HepG2 (cell line): Measurements from ENCODE around the gene CCDC38. TPM values are rescaled to one million over a fixed set of nuclear protein-coding genes. Genes with fewer than 3 reads are reported as not detected.
A peak's percentile ranks its signal among the peaks of the same experiment; 100 is the strongest.

Experiments used
- BCL6 ChIP-seq: IDR thresholded peaks from 2 replicates; pipeline ENCODE4 v1.6.1; 2016; ENCODE audit warnings: missing genetic modification reagents, missing compliant biosample characterization
- CEBPG ChIP-seq: IDR thresholded peaks from 2 replicates; pipeline ENCODE4 v1.6.1; 2016
- EP300 ChIP-seq, 3 experiments: sonication (generic) in 1 of 3; formaldehyde crosslinking in 1 of 3; IDR thresholded peaks; 2 replicates each; pipeline versions ENCODE4 v1.5.1 to v1.6.1; 2011 to 2020; ENCODE audit warnings: low read depth in 2 of 3, low read length in 2 of 3, borderline replicate concordance in 1 of 3, improper control_type of control experiment in 1 of 3, mild to moderate bottlenecking in 1 of 3, missing genetic modification reagents in 1 of 3, moderate library complexity in 1 of 3
- FOXA1 ChIP-seq, 2 experiments: fragments of 450-650 bp in 1 of 2; sonication (generic) in 1 of 2; formaldehyde crosslinking in 1 of 2; IDR thresholded peaks; 2 replicates each; pipeline versions ENCODE4 v1.4.0 to v1.6.1; 2016 to 2020; ENCODE audit warnings: missing genetic modification reagents in 1 of 2
- NCOA2 ChIP-seq: sonication (generic); formaldehyde crosslinking; IDR thresholded peaks from 2 replicates; pipeline ENCODE4 v1.8.0; 2022; ENCODE audit warnings: inconsistent platforms
- ZNF605 ChIP-seq: sonication (generic); formaldehyde crosslinking; IDR thresholded peaks from 2 replicates; pipeline ENCODE4 v1.8.0; 2022; ENCODE audit warnings: mild to moderate bottlenecking, missing genetic modification reagents
- ZNF879 ChIP-seq: sonication (generic); formaldehyde crosslinking; IDR thresholded peaks from 2 replicates; pipeline ENCODE4 v1.8.1; 2023; ENCODE audit warnings: missing genetic modification reagents
- polyA plus RNA-seq, 8 experiments: library from polyadenylated mRNA; depleted of rRNA in 3 of 8; stranded (reverse) in 7 of 8; unstranded in 1 of 8; fragments of >200 nt; fragmentation: Illumina TruSeq in 4 of 8; extraction: Trizol in 4 of 8; gene quantifications; 2 replicates each; pipeline versions ENCODE4 v1.2.1 to v1.2.3, GENCODE V29; 2011 to 2016; ENCODE audit warnings: low read depth in 4 of 8, missing spikeins in 1 of 8, mixed read lengths in 1 of 8; ENCODE audit not compliant: insufficient read depth in 1 of 8
- total RNA-seq, 5 experiments: library from RNA; depleted of rRNA; stranded (reverse); fragments of >200 nt; fragmentation: Illumina TruSeq; extraction: Trizol; gene quantifications; 2 replicates each; pipeline ENCODE4 v1.2.3, GENCODE V29; 2016; ENCODE audit warnings: low read depth in 1 of 5
- TF ChIP-seq, protein P1 (sequence below): IDR thresholded peaks from 2 replicates; pipeline ENCODE4 v1.4.0; 2020; ENCODE audit warnings: mild to moderate bottlenecking, missing genetic modification reagents
- TF ChIP-seq, protein P2 (sequence below): sonication (generic); formaldehyde crosslinking; conservative IDR thresholded peaks from 2 replicates; pipeline ENCODE4 v1.4.0; 2020; ENCODE audit warnings: mild to moderate bottlenecking, missing genetic modification reagents, moderate library complexity

CCDC38 gene
- total and polyA plus RNA-seq, 2 of the 13 experiments (the other 11 are each of a cell fraction or from before 2014, with no cell fraction given), result 0.24 to 0.32 TPM

DNA sequence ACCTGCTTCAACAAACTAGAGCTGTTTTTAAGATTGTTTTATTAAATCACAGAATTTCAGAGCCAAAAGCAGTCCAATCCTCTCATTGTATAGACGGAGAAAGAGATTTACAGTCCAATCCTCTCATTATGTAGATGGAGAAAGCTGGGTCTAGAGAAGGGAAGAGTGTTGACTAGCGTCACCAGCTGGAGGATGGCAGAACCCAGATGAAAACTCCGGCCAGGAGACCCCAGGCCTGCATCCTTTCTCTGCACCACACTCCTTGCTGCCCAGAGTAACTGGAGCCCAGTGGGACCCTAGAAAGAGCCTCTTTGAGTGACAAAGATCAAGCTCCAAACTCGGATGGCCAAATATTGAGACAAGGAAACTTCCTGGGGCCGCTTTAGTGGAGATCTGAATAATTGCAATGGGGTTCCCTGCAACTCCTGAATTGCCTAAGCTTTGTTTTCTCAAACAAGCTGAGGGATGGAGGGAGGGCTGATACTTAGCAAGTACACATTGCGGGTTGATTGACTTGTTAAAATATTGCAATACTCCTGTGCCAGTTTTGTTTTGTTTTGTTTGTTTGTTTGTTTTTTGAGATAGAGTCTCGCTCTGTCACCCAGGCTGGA, 13.2 kb upstream of the CCDC38 start (continued):
- TF ChIP-seq BCL6 (CRISPR knock-in tag) (peak; percentile 57), FOXA1 (IDR thresholded peaks at IDR 0.05) (no peak), FOXA1 (CRISPR knock-in tag; IDR thresholded peaks at IDR 0.05) (0 out of 2 replicates have a peak, but pooled peaks have one; percentile 8), NCOA2 (CRISPR knock-in tag) (peak; percentile 26; the same call in 1 of the 2 replicates), EP300 (IDR thresholded peaks at IDR 0.05; ENCODE audit: low read depth in 2 of 2, low read length in 2 of 2) (peak in 1 of 2 experiments; percentile 70; a peak in 1 of 4 replicates), EP300 (CRISPR knock-in tag; IDR thresholded peaks at IDR 0.05; ENCODE audit: borderline replicate concordance) (no peak), ZNF879 (CRISPR knock-in tag) (no peak), CEBPG (0 out of 2 replicates have a peak, but pooled peaks have one; percentile 18), ZNF605 (peak; percentile 36; the same call in 1 of the 2 replicates)
- TF ChIP-seq, protein P1, sequence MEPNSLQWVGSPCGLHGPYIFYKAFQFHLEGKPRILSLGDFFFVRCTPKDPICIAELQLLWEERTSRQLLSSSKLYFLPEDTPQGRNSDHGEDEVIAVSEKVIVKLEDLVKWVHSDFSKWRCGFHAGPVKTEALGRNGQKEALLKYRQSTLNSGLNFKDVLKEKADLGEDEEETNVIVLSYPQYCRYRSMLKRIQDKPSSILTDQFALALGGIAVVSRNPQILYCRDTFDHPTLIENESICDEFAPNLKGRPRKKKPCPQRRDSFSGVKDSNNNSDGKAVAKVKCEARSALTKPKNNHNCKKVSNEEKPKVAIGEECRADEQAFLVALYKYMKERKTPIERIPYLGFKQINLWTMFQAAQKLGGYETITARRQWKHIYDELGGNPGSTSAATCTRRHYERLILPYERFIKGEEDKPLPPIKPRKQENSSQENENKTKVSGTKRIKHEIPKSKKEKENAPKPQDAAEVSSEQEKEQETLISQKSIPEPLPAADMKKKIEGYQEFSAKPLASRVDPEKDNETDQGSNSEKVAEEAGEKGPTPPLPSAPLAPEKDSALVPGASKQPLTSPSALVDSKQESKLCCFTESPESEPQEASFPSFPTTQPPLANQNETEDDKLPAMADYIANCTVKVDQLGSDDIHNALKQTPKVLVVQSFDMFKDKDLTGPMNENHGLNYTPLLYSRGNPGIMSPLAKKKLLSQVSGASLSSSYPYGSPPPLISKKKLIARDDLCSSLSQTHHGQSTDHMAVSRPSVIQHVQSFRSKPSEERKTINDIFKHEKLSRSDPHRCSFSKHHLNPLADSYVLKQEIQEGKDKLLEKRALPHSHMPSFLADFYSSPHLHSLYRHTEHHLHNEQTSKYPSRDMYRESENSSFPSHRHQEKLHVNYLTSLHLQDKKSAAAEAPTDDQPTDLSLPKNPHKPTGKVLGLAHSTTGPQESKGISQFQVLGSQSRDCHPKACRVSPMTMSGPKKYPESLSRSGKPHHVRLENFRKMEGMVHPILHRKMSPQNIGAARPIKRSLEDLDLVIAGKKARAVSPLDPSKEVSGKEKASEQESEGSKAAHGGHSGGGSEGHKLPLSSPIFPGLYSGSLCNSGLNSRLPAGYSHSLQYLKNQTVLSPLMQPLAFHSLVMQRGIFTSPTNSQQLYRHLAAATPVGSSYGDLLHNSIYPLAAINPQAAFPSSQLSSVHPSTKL (CRISPR knock-in tag), result peak; percentile 39; the same call in 1 of the 2 replicates
- TF ChIP-seq, protein P2, sequence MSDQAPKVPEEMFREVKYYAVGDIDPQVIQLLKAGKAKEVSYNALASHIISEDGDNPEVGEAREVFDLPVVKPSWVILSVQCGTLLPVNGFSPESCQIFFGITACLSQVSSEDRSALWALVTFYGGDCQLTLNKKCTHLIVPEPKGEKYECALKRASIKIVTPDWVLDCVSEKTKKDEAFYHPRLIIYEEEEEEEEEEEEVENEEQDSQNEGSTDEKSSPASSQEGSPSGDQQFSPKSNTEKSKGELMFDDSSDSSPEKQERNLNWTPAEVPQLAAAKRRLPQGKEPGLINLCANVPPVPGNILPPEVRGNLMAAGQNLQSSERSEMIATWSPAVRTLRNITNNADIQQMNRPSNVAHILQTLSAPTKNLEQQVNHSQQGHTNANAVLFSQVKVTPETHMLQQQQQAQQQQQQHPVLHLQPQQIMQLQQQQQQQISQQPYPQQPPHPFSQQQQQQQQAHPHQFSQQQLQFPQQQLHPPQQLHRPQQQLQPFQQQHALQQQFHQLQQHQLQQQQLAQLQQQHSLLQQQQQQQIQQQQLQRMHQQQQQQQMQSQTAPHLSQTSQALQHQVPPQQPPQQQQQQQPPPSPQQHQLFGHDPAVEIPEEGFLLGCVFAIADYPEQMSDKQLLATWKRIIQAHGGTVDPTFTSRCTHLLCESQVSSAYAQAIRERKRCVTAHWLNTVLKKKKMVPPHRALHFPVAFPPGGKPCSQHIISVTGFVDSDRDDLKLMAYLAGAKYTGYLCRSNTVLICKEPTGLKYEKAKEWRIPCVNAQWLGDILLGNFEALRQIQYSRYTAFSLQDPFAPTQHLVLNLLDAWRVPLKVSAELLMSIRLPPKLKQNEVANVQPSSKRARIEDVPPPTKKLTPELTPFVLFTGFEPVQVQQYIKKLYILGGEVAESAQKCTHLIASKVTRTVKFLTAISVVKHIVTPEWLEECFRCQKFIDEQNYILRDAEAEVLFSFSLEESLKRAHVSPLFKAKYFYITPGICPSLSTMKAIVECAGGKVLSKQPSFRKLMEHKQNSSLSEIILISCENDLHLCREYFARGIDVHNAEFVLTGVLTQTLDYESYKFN (CRISPR knock-in tag), result peak; percentile 61
